Eye (tissue), 1 donor: Measurements from ENCODE around the gene NAT10.
"Not testable (repeated sequence)": the region's sequence is repeated elsewhere in the genome, so short reads cannot be mapped to it uniquely, and the experiment has no call there.

Source experiments
- DNase-seq: peaks from one replicate; pipeline ENCODE4 v3.0.0-alpha.2; 2015

NAT10 gene

GRCh38 chr11:34105079-34105956 lies at the start of gene NAT10:
Gene NAT10 (plus strand): TSS chr11:34105629. CDS start chr11:34108226, 2,597 bp downstream.
- DNase-seq: peak; percentile 100

GRCh38 chr11:34056672-34057071 lies 48.8 kb upstream of the NAT10 start:
- DNase-seq: no peak

DNA sequence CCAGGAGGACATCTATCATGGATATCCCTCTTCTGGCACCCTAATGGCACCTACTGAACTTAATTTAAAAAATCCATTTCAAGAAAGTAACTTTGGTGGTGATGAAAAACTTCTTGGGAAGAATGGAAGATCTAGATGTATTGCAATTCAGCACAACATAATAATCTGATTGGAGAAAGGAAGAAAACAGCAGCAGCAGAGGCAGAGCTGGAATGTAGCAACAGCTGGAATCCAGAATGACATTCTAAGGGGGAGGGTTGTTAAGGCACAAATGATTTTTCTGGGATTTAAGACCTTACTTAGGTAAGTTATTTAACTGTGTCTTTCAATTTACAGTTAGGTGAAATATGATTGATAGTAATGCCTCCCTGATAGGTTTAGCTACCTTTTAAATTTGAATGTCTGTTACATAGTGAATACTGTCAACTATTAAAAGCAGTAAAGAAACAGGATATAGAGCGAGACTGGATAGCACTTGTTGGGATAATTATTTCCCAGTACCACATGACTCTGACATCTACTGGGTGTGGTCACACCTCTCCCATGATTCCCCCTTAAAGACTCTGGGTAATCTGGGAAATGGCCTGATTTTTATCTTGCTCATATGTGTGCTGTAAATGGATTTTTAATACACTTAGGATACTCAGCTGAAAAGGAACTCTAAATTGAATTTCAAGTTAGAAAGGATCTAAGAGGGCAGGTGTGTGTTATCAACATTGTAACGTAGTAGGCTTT lies 42.2 kb upstream of the NAT10 start:
- no peak for DNase-seq

DNA sequence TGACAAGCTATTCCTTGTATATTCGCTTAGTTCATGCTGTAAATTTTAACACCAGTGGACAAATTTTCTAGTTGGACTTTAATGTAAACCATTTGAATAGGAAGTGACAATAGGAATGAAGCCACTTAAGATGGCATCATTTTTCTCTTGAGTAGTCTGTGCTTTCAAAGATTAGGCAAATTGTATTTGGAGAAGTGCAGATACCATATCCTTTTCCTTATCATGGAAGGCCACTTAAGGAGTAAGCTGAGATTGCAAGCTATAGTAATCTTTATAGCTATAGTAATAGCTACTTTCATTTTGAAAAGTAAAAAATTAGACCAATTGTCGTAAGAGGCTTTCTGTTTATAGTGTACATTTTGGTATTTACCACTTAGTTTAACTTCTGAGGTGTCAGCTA lies 41.1 kb upstream of the NAT10 start:
- no peak for DNase-seq

GRCh38 chr11:34065505-34066203 lies 39.8 kb upstream of the NAT10 start:
- DNase-seq: no peak

GRCh38 chr11:34066766-34067165 lies 38.7 kb upstream of the NAT10 start:
- not testable (repeated sequence) for DNase-seq

- no peak for DNase-seq
These were observed 37.9 kb upstream of the NAT10 start for GRCh38 chr11:34067383-34068065.

GRCh38 chr11:34068111-34068510 lies 37.3 kb upstream of the NAT10 start:
- DNase-seq: no peak

DNA sequence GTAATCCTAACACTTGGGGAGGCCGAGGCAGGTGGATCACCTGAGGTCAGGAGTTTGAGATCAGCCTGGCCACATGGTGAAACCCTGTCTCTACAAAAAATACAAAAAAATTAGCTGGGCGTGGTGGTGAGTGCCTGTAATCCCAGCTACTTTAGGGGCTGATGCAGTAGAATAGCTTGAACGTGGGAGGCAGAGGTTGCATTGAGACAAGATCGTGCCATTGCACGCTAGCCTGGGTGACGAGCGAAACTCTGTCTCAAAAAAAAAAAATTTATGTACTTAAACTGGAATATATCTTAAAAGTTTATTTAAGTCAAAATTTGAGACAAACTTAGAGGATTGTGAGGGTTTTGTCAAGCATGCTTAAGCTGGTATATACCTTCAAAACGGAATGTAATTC lies 34.1 kb upstream of the NAT10 start:
- DNase-seq: not testable (repeated sequence)

- no peak for DNase-seq
These were observed 33.4 kb upstream of the NAT10 start for GRCh38 chr11:34072041-34072440.

GRCh38 chr11:34072832-34073231 lies 32.6 kb upstream of the NAT10 start:
- DNase-seq: no peak

DNA sequence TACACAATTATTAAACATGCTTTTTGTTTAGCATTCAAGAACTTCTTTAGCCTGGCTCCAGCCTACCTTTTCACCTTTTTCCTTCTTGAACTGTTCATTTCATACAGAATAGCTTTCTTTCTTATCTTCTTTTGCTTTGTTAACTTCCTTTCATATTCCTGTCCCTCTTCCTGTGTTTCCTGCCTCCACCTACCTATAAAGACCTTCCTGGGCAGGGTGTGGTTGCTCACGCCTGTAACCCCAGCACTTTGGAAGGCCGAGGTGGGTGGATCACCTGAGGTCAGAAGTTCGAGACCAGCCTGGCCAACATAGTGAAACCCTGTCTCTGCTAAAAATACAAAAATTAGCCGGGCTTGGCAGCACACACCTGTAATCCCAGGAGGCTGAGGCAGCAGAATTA lies 31.0 kb upstream of the NAT10 start:
- no peak for DNase-seq

DNA sequence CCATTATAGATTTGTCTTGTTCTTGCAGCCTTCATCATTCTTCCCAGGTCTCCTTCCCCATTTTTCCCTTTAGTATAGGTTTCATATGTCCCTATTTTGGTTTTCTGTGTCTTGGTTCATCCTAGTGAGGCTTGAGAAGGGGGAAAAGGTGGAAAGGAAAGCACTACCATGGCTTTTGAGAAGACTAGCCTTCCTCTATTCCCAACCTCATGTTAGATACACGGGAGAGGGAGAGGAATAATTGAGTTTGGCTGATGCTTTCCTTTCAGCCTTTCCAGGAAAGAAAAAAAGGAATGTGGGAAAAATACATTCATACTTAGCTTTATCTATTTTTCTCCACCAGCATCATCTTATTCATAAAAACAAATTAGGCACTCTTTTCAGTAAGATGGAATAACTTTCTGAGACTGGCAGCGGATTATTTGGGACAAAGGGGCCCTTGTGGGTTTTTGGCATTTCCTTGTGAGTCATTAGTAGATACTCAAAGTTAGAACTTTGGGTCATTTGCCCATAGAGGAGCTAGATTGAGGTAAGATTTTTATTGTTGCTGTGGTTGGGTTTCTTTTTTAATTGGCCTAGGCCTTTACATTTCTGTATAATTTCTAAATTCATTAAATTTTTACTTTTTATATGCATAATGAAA lies 30.1 kb upstream of the NAT10 start:
- DNase-seq: no peak

GRCh38 chr11:34080609-34081008 lies 24.8 kb upstream of the NAT10 start:
- no peak for DNase-seq

- DNase-seq: no peak
These were observed 20.8 kb upstream of the NAT10 start for GRCh38 chr11:34084637-34085036.

- DNase-seq: no peak
These were observed 18.7 kb upstream of the NAT10 start for GRCh38 chr11:34086554-34087283.

DNA sequence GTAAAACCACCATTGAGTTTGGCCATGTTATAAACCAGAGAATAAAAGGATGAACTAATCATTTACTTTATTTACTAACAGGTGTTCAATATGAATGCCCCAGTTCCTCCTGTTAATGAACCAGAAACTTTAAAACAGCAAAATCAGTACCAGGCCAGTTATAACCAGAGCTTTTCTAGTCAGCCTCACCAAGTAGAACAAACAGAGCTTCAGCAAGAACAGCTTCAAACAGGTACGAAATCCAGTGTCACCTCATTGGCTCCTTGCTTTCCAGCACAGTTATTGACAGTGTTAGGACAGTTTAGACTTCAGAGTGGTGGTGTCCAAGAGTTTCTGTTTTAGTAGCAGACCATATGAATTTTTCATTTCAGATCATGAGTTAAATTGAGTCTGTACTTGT lies 13.6 kb upstream of the NAT10 start:
- no peak for DNase-seq

DNA sequence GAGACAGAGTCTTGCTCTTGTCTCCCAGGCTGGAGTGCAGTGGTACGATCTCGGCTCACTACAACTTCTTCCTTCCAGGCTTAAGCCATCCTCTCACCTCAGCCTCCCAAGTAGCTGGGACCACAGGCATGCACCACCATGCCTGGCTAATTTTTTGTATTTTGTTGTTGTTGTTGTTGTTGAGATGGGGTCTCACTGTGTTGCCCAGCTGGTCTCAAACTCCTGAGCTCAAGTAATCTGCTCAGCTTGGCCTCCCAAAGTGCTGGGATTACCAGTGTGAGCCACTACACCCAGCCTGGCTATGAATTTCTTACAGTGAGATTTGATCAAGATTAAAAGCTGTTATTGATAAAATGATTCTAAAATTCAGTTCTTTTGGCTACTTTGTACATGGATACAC lies 10.5 kb upstream of the NAT10 start:
- not testable (repeated sequence) for DNase-seq

DNA sequence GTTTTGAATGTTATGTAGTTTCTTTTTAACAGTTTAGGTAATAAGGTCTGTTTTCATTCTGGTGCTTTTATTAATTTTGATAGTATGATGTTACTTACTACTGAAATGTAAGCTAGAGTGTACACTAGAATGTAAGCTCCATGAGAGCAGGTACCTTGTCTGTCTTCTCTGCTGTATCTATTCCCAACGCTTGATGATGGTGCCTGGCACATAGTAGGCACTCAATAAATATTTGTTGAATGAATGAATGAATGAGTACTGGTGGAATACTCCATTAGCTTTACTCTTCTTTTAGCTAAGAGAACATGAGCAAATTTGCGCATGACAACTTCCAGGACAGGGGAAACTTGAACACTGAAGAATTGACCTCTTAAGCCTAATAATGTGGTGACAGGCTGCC lies 6.6 kb upstream of the NAT10 start:
- DNase-seq: no peak

DNA sequence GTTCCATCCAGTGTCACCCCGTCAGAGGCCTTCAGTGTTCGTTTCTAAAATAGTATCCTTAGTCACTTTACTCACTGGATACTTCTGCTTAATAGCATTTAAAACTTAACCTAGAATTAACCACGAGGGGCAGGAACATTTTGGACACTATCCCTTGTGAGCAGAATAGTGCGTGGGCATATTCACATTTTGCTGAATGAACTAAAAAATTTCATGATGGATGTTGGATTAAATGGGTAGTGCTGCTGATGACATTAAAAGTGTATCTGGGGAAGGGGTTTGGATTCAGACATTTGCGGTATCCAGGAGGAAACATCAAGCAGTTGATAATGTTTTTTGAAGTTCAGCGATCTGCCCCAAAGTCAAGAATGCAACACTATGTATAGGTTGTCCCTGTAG lies 750 bp upstream of the NAT10 start:
- DNase-seq: no peak

DNA sequence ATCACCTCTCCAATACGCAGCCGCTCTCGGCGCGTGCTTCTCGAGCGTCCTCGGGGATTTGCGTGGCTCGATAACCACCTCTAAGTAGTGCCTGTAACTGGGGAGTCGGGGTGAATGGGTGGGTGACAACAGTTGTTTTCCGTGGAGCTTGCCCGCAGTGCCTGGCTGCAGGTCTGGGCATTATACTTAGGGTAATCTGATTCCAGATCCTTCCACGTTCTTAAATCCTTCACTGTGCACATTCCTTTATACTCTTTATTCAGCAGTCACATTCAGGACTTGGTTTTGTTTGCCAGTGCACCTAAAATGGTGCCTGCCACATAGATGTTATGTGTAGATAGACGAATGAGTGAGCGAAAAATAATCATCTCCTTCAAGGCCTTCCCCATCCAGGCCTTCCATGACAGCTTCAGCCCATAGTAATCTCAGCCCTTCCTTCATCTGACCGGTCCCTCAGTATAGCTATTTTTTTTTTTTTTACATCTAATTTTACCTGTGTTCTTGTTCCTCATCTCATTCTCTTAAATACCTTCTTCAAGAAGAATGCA lies 602 bp downstream of the NAT10 start:
- no peak for DNase-seq
